MV-4-11 (cell line): ENCODE results near the gene CD300C.
A peak's percentile ranks its signal among the peaks of the same experiment; 100 is the strongest.
"Not testable (repeated sequence)": the region's sequence is repeated elsewhere in the genome, so short reads cannot be mapped to it uniquely, and the experiment has no call there.

Source experiments
- DNase-seq: peaks from one replicate; lab custom pipeline; 2025; lab: John Stamatoyannopoulos, UW

CD300C gene

GRCh38 chr17:74531231-74531761 is 14.6 kb downstream of the CD300C start, which contains the start of gene CD300LB:
TSS of gene CD300LB (minus strand) at chr17:74531475. CDS start at chr17:74531350, 125 bp downstream.
- peak; percentile 81 for DNase-seq

- no peak for DNase-seq
Measured at GRCh38 chr17:74530831-74531150, 15.1 kb downstream of the CD300C start.

- DNase-seq, result no peak
Measured at GRCh38 chr17:74529243-74529642, 16.7 kb downstream of the CD300C start.

GRCh38 chr17:74528491-74529199 is 17.3 kb downstream of the CD300C start:
- DNase-seq, result peak; percentile 100

- no peak for DNase-seq
Measured at GRCh38 chr17:74527756-74528155, 18.2 kb downstream of the CD300C start.

- DNase-seq, result no peak
Measured at GRCh38 chr17:74527081-74527480, 18.8 kb downstream of the CD300C start.

GRCh38 chr17:74526681-74527080 is 19.2 kb downstream of the CD300C start:
- DNase-seq, result no peak

GRCh38 chr17:74525781-74526288 is 20.1 kb downstream of the CD300C start:
- no peak for DNase-seq

GRCh38 chr17:74525465-74525725 is 20.5 kb downstream of the CD300C start:
- DNase-seq, result no peak

- peak; percentile 14 for DNase-seq
Measured at GRCh38 chr17:74524653-74525464, 21.1 kb downstream of the CD300C start.

GRCh38 chr17:74523308-74523707 is 22.6 kb downstream of the CD300C start:
- no peak for DNase-seq

GRCh38 chr17:74522381-74523105 is 23.4 kb downstream of the CD300C start:
- DNase-seq, result no peak

- DNase-seq, result peak; percentile 94
Measured at GRCh38 chr17:74521701-74522201, 24.2 kb downstream of the CD300C start.

GRCh38 chr17:74520790-74521480 is 25.0 kb downstream of the CD300C start:
- peak; percentile 84 for DNase-seq

GRCh38 chr17:74520016-74520434 is 25.9 kb downstream of the CD300C start:
- peak; percentile 97 for DNase-seq

- not testable (repeated sequence) for DNase-seq
Measured at GRCh38 chr17:74518413-74518981, 27.4 kb downstream of the CD300C start.

- peak; percentile 53 for DNase-seq
Measured at GRCh38 chr17:74516561-74517328, 29.2 kb downstream of the CD300C start.

- no peak for DNase-seq
Measured at GRCh38 chr17:74515941-74516340, 30.0 kb downstream of the CD300C start.

- DNase-seq, result no peak
Measured at GRCh38 chr17:74514632-74515334, 31.1 kb downstream of the CD300C start.
